B cell (primary cell): ENCODE measurements around the gene TMEM107. TPM values are rescaled to one million over a fixed set of nuclear protein-coding genes. Genes with fewer than 3 reads are reported as not detected.

Experiments used
- ATAC-seq: fragments of 200-7000 bp; cut with Tn5 transposase; one replicate; pipeline ENCODE4 v1.10.0; 2021; ENCODE audit warnings: low read depth, mild to moderate bottlenecking, moderate number of reproducible peaks, moderate library complexity
- CTCF ChIA-PET: fragments of 350-600 bp; sonication (Branson Sonifier 250); formaldehyde crosslinking; loops from one replicate; lab custom pipeline; 2021; ENCODE audit warnings: antibody characterized with exemption, inconsistent platforms; lab: Charles Lee
- POLR2A ChIA-PET: fragments of 350-600 bp; sonication (Branson Sonifier 250); formaldehyde crosslinking; loops from one replicate; lab custom pipeline; 2021; ENCODE audit warnings: antibody characterized with exemption; lab: Charles Lee
- DNase-seq: peaks from one replicate; pipeline ENCODE4 v3.0.0; 2013
- H2AFZ ChIP-seq: 2 replicates; pipeline ENCODE4 v1.6.1; 2012; ENCODE audit warnings: mild to moderate bottlenecking, low read depth, low read length; ENCODE audit not compliant: insufficient read depth, poor library complexity, severe bottlenecking
- H3K27ac ChIP-seq, 2 donors: 1 replicate in 1 of 2; 2 replicates in 1 of 2; pipeline ENCODE4 v1.5.1; 2012 to 2013; ENCODE audit warnings: low read length in 2 of 2, mild to moderate bottlenecking in 2 of 2, moderate library complexity in 1 of 2
- H3K27me3 ChIP-seq, 4 experiments: fragments of 200-600 bp in 1 of 4; sonication (generic) in 1 of 4; replicated peaks in 1 of 4; 1 replicate in 2 of 4; 2 replicates in 2 of 4; pipeline versions ENCODE4 v1.6.1 to v1.7.0; 2013 to 2016; ENCODE audit warnings: low read length in 3 of 4, mild to moderate bottlenecking in 2 of 4, mixed read lengths in 1 of 4, moderate library complexity in 1 of 4; ENCODE audit not compliant: insufficient read depth in 4 of 4, control insufficient read depth in 3 of 4; ENCODE audit errors: control extremely low read depth in 1 of 4
- H3K36me3 ChIP-seq, 2 experiments: replicated peaks in 1 of 2; 1 replicate in 1 of 2; 2 replicates in 1 of 2; pipeline versions ENCODE4 v1.6.1 to v1.7.1; 2013; ENCODE audit warnings: low read length in 1 of 2; ENCODE audit not compliant: insufficient read depth in 2 of 2, control insufficient read depth in 1 of 2; ENCODE audit errors: control extremely low read depth in 1 of 2, extremely low read depth in 1 of 2
- H3K4me1 ChIP-seq, 2 donors: fragments of 200-600 bp in 1 of 2; sonication (generic) in 1 of 2; 1 replicate in 1 of 2; 2 replicates in 1 of 2; pipeline versions ENCODE4 v1.5.1 to v1.6.1; 2013 to 2017; ENCODE audit warnings: low read length in 2 of 2; ENCODE audit not compliant: control insufficient read depth in 2 of 2, insufficient read depth in 2 of 2
- H3K4me2 ChIP-seq: replicated peaks from 2 replicates; pipeline ENCODE3; 2012; ENCODE audit warnings: mild to moderate bottlenecking, low read depth, low read length; ENCODE audit not compliant: poor library complexity, severe bottlenecking
- H3K4me3 ChIP-seq, 5 experiments: fragments of 200-600 bp in 1 of 5; sonication (generic) in 1 of 5; 1 replicate in 3 of 5; 2 replicates in 2 of 5; pipeline versions ENCODE4 v1.5.1 to v1.7.0; 2011 to 2016; ENCODE audit warnings: low read length in 4 of 5, mild to moderate bottlenecking in 4 of 5, low read depth in 2 of 5, control low read depth in 1 of 5, moderate library complexity in 1 of 5; ENCODE audit not compliant: insufficient read depth in 1 of 5; ENCODE audit errors: control extremely low read depth in 1 of 5, extremely low read depth in 1 of 5
- H3K79me2 ChIP-seq: fragments of 200-600 bp; sonication (generic); one replicate; pipeline ENCODE4 v1.6.0; 2016; ENCODE audit warnings: low read length; ENCODE audit not compliant: control insufficient read depth, insufficient read depth
- H3K9ac ChIP-seq: fragments of 200-600 bp; sonication (generic); 2 replicates; pipeline ENCODE4 v1.6.1; 2017; ENCODE audit warnings: mild to moderate bottlenecking, low read length, moderate library complexity
- H3K9me3 ChIP-seq, 3 donors: one replicate each; pipeline versions ENCODE4 v1.6.1 to v1.7.1; 2013; ENCODE audit warnings: low read length in 2 of 3; ENCODE audit not compliant: control insufficient read depth in 2 of 3, insufficient read depth in 1 of 3; ENCODE audit errors: control extremely low read depth in 1 of 3
- H4K20me1 ChIP-seq: 2 replicates; pipeline ENCODE4 v1.6.0; 2012; ENCODE audit warnings: mild to moderate bottlenecking, low read length; ENCODE audit not compliant: insufficient read depth, control insufficient read depth, poor library complexity, severe bottlenecking
- H3K27ac Mint-ChIP-seq: one replicate; pipeline ENCODE4 v1.8.0; 2021; ENCODE audit warnings: mixed read lengths
- H3K27me3 Mint-ChIP-seq: one replicate; pipeline ENCODE4 v1.8.0; 2021; ENCODE audit warnings: mixed read lengths
- H3K4me1 Mint-ChIP-seq: one replicate; pipeline ENCODE4 v1.8.0; 2021; ENCODE audit warnings: mixed read lengths
- H3K4me3 Mint-ChIP-seq: one replicate; pipeline ENCODE4 v1.8.0; 2021; ENCODE audit warnings: mixed read lengths
- H3K9me3 Mint-ChIP-seq: one replicate; pipeline ENCODE4 v1.8.0; 2022; ENCODE audit warnings: mixed read lengths; ENCODE audit not compliant: insufficient read depth
- EZH2 ChIP-seq: IDR thresholded peaks from 2 replicates; pipeline ENCODE4 v1.6.1; 2012; ENCODE audit warnings: borderline replicate concordance, low read depth, mild to moderate bottlenecking, moderate library complexity, low read length; ENCODE audit not compliant: insufficient read depth, poor library complexity, severe bottlenecking
- WGBS: methylation state at CpG from one replicate; pipeline ENCODE4 v1.1.5; 2013; ENCODE audit warnings: missing lambda C conversion rate; ENCODE audit not compliant: insufficient coverage; 5-methylcytosine and 5-hydroxymethylcytosine counted together
- intact Hi-C: fragments of 100-400 bp; cut with micrococcal nuclease; formaldehyde crosslinking; loops from one replicate; pipeline ENCODE4 v1.10.0; 2022
- polyA plus RNA-seq: library from polyadenylated mRNA; depleted of rRNA; stranded (reverse); fragments of >200 nt; gene quantifications from 2 replicates; pipeline ENCODE4 v1.2.3, GENCODE V29; 2012
- total RNA-seq, 2 donors: library from RNA; stranded (reverse); fragments of 120-200 nt in 1 of 2; gene quantifications; 1 replicate in 1 of 2; 2 replicates in 1 of 2; pipeline versions ENCODE4 v1.2.3 to v1.2.4, GENCODE V29; 2013 to 2022
- TF ChIP-seq, protein P1 (sequence below): fragments of 200-600 bp; IDR thresholded peaks from one replicate; pipeline ENCODE4 v1.8.0; 2022; ENCODE audit warnings: antibody characterized with exemption, mild to moderate bottlenecking

The TMEM107 gene
- total and polyA plus RNA-seq, 2 donors (not counting 1 experiment from before 2014, with no cell fraction given), result 13.3 to 30.3 TPM

DNA sequence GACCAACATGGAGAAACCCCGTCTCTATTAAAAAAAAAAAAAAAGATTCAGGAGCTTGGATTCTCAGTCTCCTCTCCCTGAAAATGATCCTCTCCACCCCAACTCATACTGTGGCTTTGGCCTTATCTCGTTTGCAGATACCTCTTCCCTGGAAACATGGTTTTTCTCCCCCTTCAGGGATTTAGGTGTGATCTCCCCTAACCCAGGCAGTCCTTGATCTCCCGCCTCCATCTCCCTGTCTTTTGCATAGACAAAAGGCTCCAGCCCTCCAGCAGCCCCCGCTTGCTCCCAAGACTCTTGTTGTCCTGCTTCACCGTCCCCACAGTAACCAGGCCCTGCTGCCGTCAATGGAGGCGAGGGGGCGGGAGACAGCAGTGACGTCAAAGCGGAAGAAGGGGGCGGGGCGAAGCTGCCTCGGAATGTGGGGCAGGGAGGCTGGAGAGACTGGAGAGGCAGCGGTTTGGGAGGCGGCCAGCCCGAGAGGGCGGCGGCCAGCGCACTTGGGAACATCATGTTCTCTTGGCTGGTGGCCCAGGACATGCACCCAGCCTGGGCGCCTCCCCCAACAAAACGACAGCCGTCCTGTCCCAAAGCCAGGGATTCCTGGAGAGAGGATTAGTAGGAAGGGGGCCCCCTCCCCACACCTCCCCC lies 22.1 kb downstream of the TMEM107 start:
- no peaks in the 10 kb centered on the region for H3K27me3 ChIP-seq
- intact Hi-C loops, result no loop called here
- H4K20me1 ChIP-seq, result peaks cover 54% of the 10 kb centered on the region
- Mint-ChIP-seq H3K4me3 (no peak overlapping the region), H3K4me1 (peaks cover 47% of the 10 kb centered on the region), H3K27me3 (no peaks in the 10 kb centered on the region), H3K9me3 (no peaks in the 10 kb centered on the region), H3K27ac (peak overlapping the region; percentile 82)
- H3K4me1 ChIP-seq, result peaks cover 59 to 83% of the 10 kb centered on the region in 2 donors
- ChIA-PET CTCF (interaction anchor here (1.0 to 1.8 kb wide), 3 partner anchors 15 to 44 kb away, joined by 3 to 5 read pairs (median 4); no protein-coding TSS in a partner anchor), POLR2A (interaction anchor here (0.6 to 5.6 kb wide), 9 partner anchors 15 to 467 kb away, joined by 3 to 36 read pairs (median 4); partner anchors contain the start of genes ALOXE3, AURKB, BORCS6 and TP53)
- H3K4me3 ChIP-seq, result peak overlapping the region in 2 of 5 experiments; percentile 0 to 96
- H3K27ac ChIP-seq, result peak overlapping the region; percentile 97 to 100
- H3K4me2 ChIP-seq, result peak overlapping the region; percentile 88
- H3K9me3 ChIP-seq, result peaks cover 0 to 6% (median 0%) of the 10 kb centered on the region in 3 donors
- TF ChIP-seq EZH2, result no peak
- TF ChIP-seq, protein P1, sequence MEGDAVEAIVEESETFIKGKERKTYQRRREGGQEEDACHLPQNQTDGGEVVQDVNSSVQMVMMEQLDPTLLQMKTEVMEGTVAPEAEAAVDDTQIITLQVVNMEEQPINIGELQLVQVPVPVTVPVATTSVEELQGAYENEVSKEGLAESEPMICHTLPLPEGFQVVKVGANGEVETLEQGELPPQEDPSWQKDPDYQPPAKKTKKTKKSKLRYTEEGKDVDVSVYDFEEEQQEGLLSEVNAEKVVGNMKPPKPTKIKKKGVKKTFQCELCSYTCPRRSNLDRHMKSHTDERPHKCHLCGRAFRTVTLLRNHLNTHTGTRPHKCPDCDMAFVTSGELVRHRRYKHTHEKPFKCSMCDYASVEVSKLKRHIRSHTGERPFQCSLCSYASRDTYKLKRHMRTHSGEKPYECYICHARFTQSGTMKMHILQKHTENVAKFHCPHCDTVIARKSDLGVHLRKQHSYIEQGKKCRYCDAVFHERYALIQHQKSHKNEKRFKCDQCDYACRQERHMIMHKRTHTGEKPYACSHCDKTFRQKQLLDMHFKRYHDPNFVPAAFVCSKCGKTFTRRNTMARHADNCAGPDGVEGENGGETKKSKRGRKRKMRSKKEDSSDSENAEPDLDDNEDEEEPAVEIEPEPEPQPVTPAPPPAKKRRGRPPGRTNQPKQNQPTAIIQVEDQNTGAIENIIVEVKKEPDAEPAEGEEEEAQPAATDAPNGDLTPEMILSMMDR, result no peak
- ATAC-seq, result no peak
- WGBS, result 9% methylated on average over 16 of the region's 22 CpGs
- DNase-seq, result peak; percentile 90
- H2AFZ ChIP-seq, result no peak overlapping the region
- peaks cover 0 to 14% of the 10 kb centered on the region in 2 experiments for H3K36me3 ChIP-seq
- H3K79me2 ChIP-seq, result peaks cover 50% of the 10 kb centered on the region
- peak overlapping the region; percentile 19 for H3K9ac ChIP-seq

DNA sequence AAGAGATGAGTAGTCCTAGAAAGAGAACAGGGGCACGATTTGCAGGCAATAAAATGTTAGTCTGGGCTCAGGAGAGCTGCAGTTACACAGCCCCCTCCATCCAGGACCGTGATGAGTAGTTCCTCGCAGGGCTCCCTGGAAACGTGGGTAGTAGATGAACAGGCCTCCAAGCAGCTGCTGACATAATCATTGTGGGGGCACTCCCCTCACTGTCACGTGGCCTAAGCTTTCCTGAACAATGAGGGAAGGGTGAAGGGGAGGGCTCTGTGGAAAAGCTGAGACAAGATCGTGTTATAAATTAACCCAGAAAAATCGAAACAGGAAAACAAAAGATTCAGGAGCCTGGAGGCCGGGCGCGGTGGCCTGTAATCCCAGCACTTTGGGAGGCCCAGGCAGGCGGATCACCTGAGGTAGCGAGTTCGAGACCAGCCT lies 22.6 kb downstream of the TMEM107 start:
- Histone ChIP-seq H4K20me1 (peaks cover 54% of the 10 kb centered on the region), H3K9me3 (peaks cover 0 to 6% (median 0%) of the 10 kb centered on the region in 3 donors), H3K79me2 (peaks cover 51% of the 10 kb centered on the region), H3K4me1 (peaks cover 58 to 78% of the 10 kb centered on the region in 2 donors), H3K4me3 (peak overlapping the region in 1 of 5 experiments; percentile 96), H3K27ac (peak overlapping the region; percentile 42 to 97), H3K9ac (no peak overlapping the region), H2AFZ (no peak overlapping the region), H3K4me2 (peak overlapping the region; percentile 88), H3K36me3 (peaks cover 0 to 18% of the 10 kb centered on the region in 2 experiments), H3K27me3 (no peaks in the 10 kb centered on the region)
- ATAC-seq, result no peak
- peaks cover 44% of the 10 kb centered on the region for H3K4me1 Mint-ChIP-seq
- H3K9me3 Mint-ChIP-seq, result no peaks in the 10 kb centered on the region
- ChIA-PET CTCF (interaction anchor here (0.8 to 1.8 kb wide), 4 partner anchors 14 to 59 kb away, joined by 3 to 5 read pairs (median 4); no protein-coding TSS in a partner anchor), POLR2A (interaction anchor here (0.6 to 5.6 kb wide), 6 partner anchors 14 to 68 kb away, joined by 3 to 36 read pairs (median 4); partner anchors contain the start of genes ALOXE3 and BORCS6)
- peak overlapping the region; percentile 79 for H3K27ac Mint-ChIP-seq
- DNase-seq, result peak; percentile 48
- 57% methylated on average over 9 of the region's 13 CpGs for WGBS
- H3K4me3 Mint-ChIP-seq, result peak overlapping the region; percentile 94
- intact Hi-C loops, result no loop called here
- H3K27me3 Mint-ChIP-seq, result no peaks in the 10 kb centered on the region
- TF ChIP-seq EZH2, result no peak
- TF ChIP-seq, protein P1, result no peak
